Measurements from ENCODE around the gene INO80D.

- no peak for TF ChIP-seq CTCF (conservative IDR thresholded peaks at IDR 0.05; ENCODE audit: low read depth in 2 of 2)
- no peak for TF ChIP-seq REST (IDR thresholded peaks at IDR 0.05; ENCODE audit: unreplicated experiment)
- no peak for TF ChIP-seq EZH2 (IDR thresholded peaks at IDR 0.05; ENCODE audit: low read depth, unreplicated experiment)
Measured at GRCh38 chr2:206049392-206049791, 36.6 kb downstream of the INO80D start.

Data from GM23338 (cell line).